Progenitor cell of endocrine pancreas (in vitro differentiated cells): ENCODE data around the gene STAT6. TPM values are rescaled to one million over a fixed set of nuclear protein-coding genes. Genes with fewer than 3 reads are reported as not detected.
"Not testable (repeated sequence)": the region's sequence is repeated elsewhere in the genome, so short reads cannot be mapped to it uniquely, and the experiment has no call there.

Experiments
- DNase-seq: peaks from one replicate; pipeline ENCODE4 v3.0.0; 2021; ENCODE audit warnings: low spot score; ENCODE audit not compliant: unreplicated experiment
- H3K27ac Mint-ChIP-seq: 2 replicates; pipeline ENCODE4 v1.8.0; 2021; ENCODE audit warnings: mild to moderate bottlenecking, moderate library complexity, mixed read lengths
- H3K27me3 Mint-ChIP-seq: 2 replicates; pipeline ENCODE4 v1.8.0; 2021; ENCODE audit warnings: mixed read lengths
- H3K36me3 Mint-ChIP-seq: 2 replicates; pipeline ENCODE4 v1.8.0; 2022; ENCODE audit warnings: mixed read lengths; ENCODE audit not compliant: insufficient read depth
- H3K4me1 Mint-ChIP-seq: 2 replicates; pipeline ENCODE4 v1.8.0; 2021; ENCODE audit warnings: low read depth, mixed read lengths
- H3K4me3 Mint-ChIP-seq: 2 replicates; pipeline ENCODE4 v1.8.0; 2021; ENCODE audit warnings: low read depth, mild to moderate bottlenecking, moderate library complexity, mixed read lengths
- H3K9me3 Mint-ChIP-seq: 2 replicates; pipeline ENCODE4 v1.8.0; 2021; ENCODE audit warnings: low read depth, mixed read lengths
- CTCF ChIP-seq: fragments of 200-600 bp; sonication (generic); IDR thresholded peaks from one replicate; pipeline ENCODE4 v1.5.0; 2021; ENCODE audit warnings: antibody characterized with exemption, mild to moderate bottlenecking; ENCODE audit not compliant: unreplicated experiment
- total RNA-seq: library from RNA; stranded (reverse); gene quantifications from 2 replicates; pipeline ENCODE4 v1.2.1, GENCODE V29; 2021

Gene STAT6
- total RNA-seq, 1 donor from 2014 or later, result 130 TPM

GRCh38 chr12:57055824-57056223, 55.3 kb downstream of the STAT6 start:
- no peaks in the 10 kb centered on the region for H3K4me1 Mint-ChIP-seq
- H3K36me3 Mint-ChIP-seq, result peaks cover 9% of the 10 kb centered on the region
- H3K9me3 Mint-ChIP-seq, result no peaks in the 10 kb centered on the region
- H3K4me3 Mint-ChIP-seq, result no peak overlapping the region
- no peak for DNase-seq
- TF ChIP-seq CTCF, result no peak
- peaks cover 4% of the 10 kb centered on the region for H3K27me3 Mint-ChIP-seq
- no peak overlapping the region for H3K27ac Mint-ChIP-seq

GRCh38 chr12:57053901-57054300, 57.3 kb downstream of the STAT6 start:
- not testable (repeated sequence) for H3K27ac Mint-ChIP-seq, H3K4me1 Mint-ChIP-seq, H3K9me3 Mint-ChIP-seq, H3K27me3 Mint-ChIP-seq, DNase-seq, H3K36me3 Mint-ChIP-seq, H3K4me3 Mint-ChIP-seq

GRCh38 chr12:57053146-57053545, 58.0 kb downstream of the STAT6 start:
- H3K4me3 Mint-ChIP-seq, H3K36me3 Mint-ChIP-seq, DNase-seq, H3K9me3 Mint-ChIP-seq, H3K27ac Mint-ChIP-seq, H3K4me1 Mint-ChIP-seq: not testable (repeated sequence)
- peaks cover 11% of the 10 kb centered on the region for H3K27me3 Mint-ChIP-seq

GRCh38 chr12:57051011-57051410, 60.2 kb downstream of the STAT6 start:
- TF ChIP-seq CTCF, result no peak
- H3K36me3 Mint-ChIP-seq, result peaks cover 5% of the 10 kb centered on the region
- DNase-seq, result no peak
- H3K27me3 Mint-ChIP-seq, result peaks cover 28% of the 10 kb centered on the region
- H3K4me1 Mint-ChIP-seq, result peaks cover 5% of the 10 kb centered on the region
- H3K27ac Mint-ChIP-seq, result no peak overlapping the region
- H3K9me3 Mint-ChIP-seq, result no peaks in the 10 kb centered on the region
- H3K4me3 Mint-ChIP-seq, result no peak overlapping the region

GRCh38 chr12:57049890-57050289, 61.3 kb downstream of the STAT6 start, which contains the start of gene MYO1A:
MYO1A (minus strand) TSS chr12:57050129; CDS start chr12:57048323, 1,806 bp downstream.
- Mint-ChIP-seq H3K27me3 (peaks cover 37% of the 10 kb centered on the region), H3K4me3 (no peak within 1 kb of the TSS), H3K4me1 (peaks cover 5% of the 10 kb centered on the region), H3K36me3 (peaks cover 1% of the 10 kb centered on the region), H3K9me3 (no peaks in the 10 kb centered on the region), H3K27ac (no peak within 1 kb of the TSS)
- DNase-seq, result no peak
- TF ChIP-seq CTCF, result no peak

GRCh38 chr12:57049119-57049446, 62.1 kb downstream of the STAT6 start:
- no peak overlapping the region for H3K27ac Mint-ChIP-seq
- H3K4me1 Mint-ChIP-seq, result peaks cover 5% of the 10 kb centered on the region
- no peaks in the 10 kb centered on the region for H3K9me3 Mint-ChIP-seq
- TF ChIP-seq CTCF, result no peak
- H3K27me3 Mint-ChIP-seq, result peaks cover 39% of the 10 kb centered on the region
- H3K4me3 Mint-ChIP-seq, result no peak overlapping the region
- peaks cover 1% of the 10 kb centered on the region for H3K36me3 Mint-ChIP-seq
- no peak for DNase-seq
